K562 (cell line): ENCODE results near the gene SNX10. TPM values are rescaled to one million over a fixed set of nuclear protein-coding genes. Genes with fewer than 3 reads are reported as not detected.

Experiments used
- ATAC-seq: fragments of 200-7000 bp; cut with Tn5 transposase; 3 replicates; pipeline ENCODE4 v1.9.1; 2020; ENCODE audit warnings: moderate library complexity
- Bru-seq: library from RNA; stranded (reverse); fragments of 400-500 nt; gene quantifications from one replicate; lab custom pipeline; 2021; lab: Mats Ljungman, UMichigan
- BruChase-seq, 2 experiments: library from RNA; stranded (reverse); fragments of 400-500 nt; gene quantifications; one replicate each; lab custom pipeline; 2021; lab: Mats Ljungman, UMichigan
- BruUV-seq: library from RNA; stranded (reverse); fragments of 400-500 nt; replicated peaks from 2 replicates; lab custom pipeline; 2021; lab: Mats Ljungman, UMichigan
- CTCF ChIA-PET: fragments of 300-600 bp; formaldehyde crosslinking; extraction: SDS; loops from one replicate; lab custom pipeline; 2021; ENCODE audit warnings: low intra/inter-chr PET ratio; lab: Yijun Ruan, JAX
- POLR2A ChIA-PET: fragments of 300-600, 350-650 bp; sonication (Branson Sonifier 250); formaldehyde crosslinking; extraction: SDS; loops from one replicate; lab custom pipeline; 2021; ENCODE audit warnings: antibody characterized with exemption, inconsistent platforms; lab: Yijun Ruan, JAX
- DNase-seq, 4 experiments: peaks; one replicate each; pipeline versions ENCODE4 v3.0.0 to v3.0.0-alpha.2; 2011 to 2018; ENCODE audit warnings: low spot score in 3 of 4, mixed read lengths in 3 of 4; ENCODE audit errors: extremely low read depth in 1 of 4
- FAIRE-seq: peaks from 2 replicates; lab custom pipeline; 2011; peaks lifted over from hg19 to GRCh38; lab: Jason Lieb, UNC
- H2AFZ ChIP-seq: 2 replicates; pipeline ENCODE4 v1.6.0; 2011; ENCODE audit warnings: low read depth, low read length, control low read depth, inconsistent platforms
- H3K27ac ChIP-seq: fragments of 200-600 bp; 3 replicates; pipeline ENCODE4 v1.8.0; 2011; ENCODE audit warnings: low read depth, mild to moderate bottlenecking, control low read depth, inconsistent platforms, low read length, moderate library complexity, mixed read lengths; ENCODE audit errors: extremely low read depth
- H3K27me3 ChIP-seq, 2 experiments: fragments of 300-600 bp in 1 of 2; 2 replicates in 1 of 2; 3 replicates in 1 of 2; pipeline versions ENCODE4 v1.6.0 to v1.8.0; 2011; ENCODE audit warnings: inconsistent platforms in 2 of 2, low read length in 2 of 2, mild to moderate bottlenecking in 1 of 2, mixed read lengths in 1 of 2, moderate library complexity in 1 of 2; ENCODE audit not compliant: control insufficient read depth in 2 of 2, insufficient read depth in 2 of 2
- H3K36me3 ChIP-seq: fragments of 300-600 bp; 3 replicates; pipeline ENCODE4 v1.8.0; 2011; ENCODE audit warnings: mild to moderate bottlenecking, low read length, inconsistent platforms; ENCODE audit not compliant: control insufficient read depth, insufficient read depth
- H3K4me1 ChIP-seq, 2 experiments: fragments of 200-600 bp in 1 of 2; replicated peaks in 1 of 2; 2 replicates in 1 of 2; 3 replicates in 1 of 2; pipeline versions ENCODE4 v1.5.1 to v1.8.0; 2011; ENCODE audit warnings: inconsistent platforms in 2 of 2, low read length in 2 of 2, mild to moderate bottlenecking in 1 of 2, mixed read lengths in 1 of 2, moderate library complexity in 1 of 2; ENCODE audit not compliant: control insufficient read depth in 2 of 2, insufficient read depth in 2 of 2
- H3K4me2 ChIP-seq: 2 replicates; pipeline ENCODE4 v1.6.1; 2011; ENCODE audit warnings: low read length, control low read depth, inconsistent platforms, mixed read lengths; ENCODE audit not compliant: insufficient read depth
- H3K4me3 ChIP-seq: fragments of 200-600 bp; sonication (generic), shearing (Covaris generic); 2 replicates; pipeline ENCODE4 v1.5.1; 2016; ENCODE audit warnings: control low read depth, inconsistent platforms
- H3K79me2 ChIP-seq: fragments of 200-600 bp; 3 replicates; pipeline ENCODE4 v1.8.0; 2011; ENCODE audit warnings: low read length, inconsistent platforms; ENCODE audit not compliant: control insufficient read depth, insufficient read depth
- H3K9ac ChIP-seq, 2 experiments: 2 replicates each; pipeline versions ENCODE4 v1.6.0 to v1.6.1; 2011; ENCODE audit warnings: low read depth in 2 of 2, low read length in 2 of 2, control low read depth in 1 of 2, inconsistent platforms in 1 of 2, mild to moderate bottlenecking in 1 of 2, mixed read lengths in 1 of 2; ENCODE audit not compliant: insufficient read depth in 1 of 2
- H3K9me1 ChIP-seq: one replicate; pipeline ENCODE4 v1.6.0; 2011; ENCODE audit warnings: inconsistent platforms, mild to moderate bottlenecking, low read length, moderate library complexity; ENCODE audit not compliant: control insufficient read depth, insufficient read depth
- H3K9me3 ChIP-seq: replicated peaks from 2 replicates; pipeline ENCODE4 v1.5.1; 2011; ENCODE audit warnings: low read depth, low read length, inconsistent platforms; ENCODE audit not compliant: control insufficient read depth, insufficient read depth
- H4K20me1 ChIP-seq: replicated peaks from 2 replicates; pipeline ENCODE4 v1.6.1; 2011; ENCODE audit warnings: low read length, inconsistent platforms, mixed read lengths; ENCODE audit not compliant: control insufficient read depth, insufficient read depth
- ELF1 ChIP-seq: fragments of 200-800 bp; sonication (Bioruptor generic); IDR thresholded peaks from 2 replicates; pipeline ENCODE4 v1.6.1; 2016; ENCODE audit warnings: missing genetic modification characterization, missing compliant biosample characterization
- GABPB2 ChIP-seq: fragments of 250-450 bp; sonication (Bioruptor Pico); conservative IDR thresholded peaks from 2 replicates; pipeline ENCODE4 v1.5.1; 2021; ENCODE audit warnings: mild to moderate bottlenecking
- HNRNPH1 ChIP-seq: fragments of 200-400 bp; formaldehyde crosslinking; optimal IDR thresholded peaks from 2 replicates; pipeline ENCODE3; 2017; ENCODE audit warnings: low read depth, mild to moderate bottlenecking, low read length, moderate library complexity
- POLR2A ChIP-seq: fragments of 450-650 bp; conservative IDR thresholded peaks from 2 replicates; pipeline ENCODE4 v1.6.1; 2016
- RAD21 ChIP-seq, 2 experiments: fragments of 250-450 bp in 1 of 2; fragments of 450-650 bp in 1 of 2; sonication (Bioruptor Pico) in 1 of 2; formaldehyde crosslinking in 1 of 2; IDR thresholded peaks in 1 of 2; conservative IDR thresholded peaks in 1 of 2; 2 replicates each; pipeline versions ENCODE4 v1.4.0 to v1.8.0; 2020 to 2022; ENCODE audit warnings: mild to moderate bottlenecking in 2 of 2, moderate library complexity in 1 of 2
- SETDB1 ChIP-seq: IDR thresholded peaks from one replicate; pipeline ENCODE4 v1.6.1; 2012; ENCODE audit warnings: low read length, control low read depth, inconsistent platforms
- SPI1 ChIP-seq: IDR thresholded peaks from 2 replicates; pipeline ENCODE4 v1.6.1; 2011; ENCODE audit warnings: low read depth, low read length, control low read depth, borderline replicate concordance
- XRCC4 ChIP-seq: IDR thresholded peaks from one replicate; pipeline ENCODE4 v1.6.1; 2011; ENCODE audit not compliant: insufficient read depth, insufficient read length; ENCODE audit errors: extremely low read depth
- ZNF263 ChIP-seq: sonication (generic); formaldehyde crosslinking; IDR thresholded peaks from 2 replicates; pipeline ENCODE4 v1.8.0; 2022; ENCODE audit warnings: mild to moderate bottlenecking, missing genetic modification reagents, borderline replicate concordance
- WGBS: fragments of 100-300 bp; shearing (Covaris generic); methylation state at CpG from one replicate; pipeline ENCODE4 v1.1.6; 2016; ENCODE audit warnings: low coverage, mixed read lengths; ENCODE audit not compliant: insufficient coverage; ENCODE audit errors: missing lambda C conversion rate; 5-methylcytosine and 5-hydroxymethylcytosine counted together
- in situ Hi-C: fragments of 300-500 bp; cut with MboI; formaldehyde crosslinking; loops from 4 replicates; pipeline ENCODE4 v1.15.0; 2018; ENCODE audit warnings: inconsistent platforms, mixed read lengths
- intact Hi-C: fragments of 100-400 bp; cut with micrococcal nuclease; formaldehyde crosslinking; loops from 2 replicates; pipeline ENCODE4 v1.14.2; 2022
- long read RNA-seq, 3 experiments: library from polyadenylated mRNA in 2 of 3; library from RNA in 1 of 3; unstranded in 2 of 3; stranded (forward) in 1 of 3; transcript quantifications; one replicate each; pipeline ENCODE4 v2.0.0, GENCODE V29; 2019 to 2022
- polyA minus RNA-seq, 3 experiments: library from RNA; depleted of rRNA, polyadenylated mRNA; stranded (reverse); fragments of >200 nt; gene quantifications; 2 replicates each; pipeline ENCODE4 v1.2.3, GENCODE V29; 2011
- polyA plus RNA-seq, 8 experiments: library from polyadenylated mRNA; depleted of rRNA in 4 of 8; stranded (reverse) in 5 of 8; unstranded in 3 of 8; fragments of >200 nt; fragmentation: Nextera tagmentation in 2 of 8; fragmentation: Illumina TruSeq in 1 of 8; extraction: Ambion mirVana in 2 of 8; extraction: Trizol in 1 of 8; gene quantifications; 2 replicates each; pipeline versions ENCODE4 v1.2.1 to v1.2.3, GENCODE V29; 2011 to 2014; ENCODE audit warnings: inconsistent platforms in 1 of 8, missing spikeins in 1 of 8
- total RNA-seq, 7 experiments: library from RNA; depleted of rRNA in 6 of 7; stranded (reverse); fragments of >200 nt in 6 of 7; fragmentation: Illumina TruSeq in 2 of 7; extraction: Trizol in 2 of 7; gene quantifications; 2 replicates each; pipeline versions ENCODE4 v1.2.1 to v1.2.3, GENCODE V29; 2011 to 2021; ENCODE audit warnings: low replicate concordance in 1 of 7
- TF ChIP-seq, protein P1 (sequence below): sonication (generic); formaldehyde crosslinking; IDR thresholded peaks from 2 replicates; pipeline ENCODE4 v1.8.0; 2023; ENCODE audit warnings: mild to moderate bottlenecking, missing genetic modification reagents

The SNX10 gene
- total RNA-seq (2011; cell fraction: chromatin; rRNA removed; ENCODE audit: low replicate concordance), result 0.83 and 2.2 TPM in 2 replicates
- 0.33 and 0.66 TPM in 2 replicates for total RNA-seq (2011; cell fraction: nucleolus; rRNA removed)
- total RNA-seq (2011; cell fraction: nucleoplasm; rRNA removed), result 1.5 TPM in 2 replicates
- total RNA-seq (2014; rRNA removed) (6.2 and 7.9 TPM in 2 replicates), total RNA-seq (2014; rRNA removed; fragmentation: Illumina TruSeq; extraction: Trizol) (14.8 and 19.0 TPM in 2 replicates), total RNA-seq (2015; rRNA removed; fragmentation: Illumina TruSeq; extraction: Trizol) (13.8 and 16.5 TPM in 2 replicates), total RNA-seq (2021) (11.8 and 12.1 TPM in 2 replicates), polyA plus RNA-seq (2011; rRNA removed) (9.4 TPM in 2 replicates), polyA plus RNA-seq (2014; fragmentation: Illumina TruSeq; extraction: Trizol) (9.8 and 11.5 TPM in 2 replicates), polyA plus RNA-seq (2014; fragmentation: Nextera tagmentation; extraction: Ambion mirVana) (10 to 100 TPM; 10.9 to 12.4 TPM), polyA plus RNA-seq (2014; rRNA removed) (6.9 and 7.3 TPM in 2 replicates), polyA minus RNA-seq (2011; rRNA and poly(A)+ RNA removed) (7.5 and 8.5 TPM in 2 replicates), Bru-seq, nascent RNA (percentile 62 among the genes with signal in this experiment), BruChase-seq, experiment 1, labeled RNA remaining after a 2-hour chase (percentile 61 among the genes with signal in this experiment), BruChase-seq, experiment 2, labeled RNA remaining after a 6-hour chase (percentile 58 among the genes with signal in this experiment)
- polyA plus RNA-seq (2011; cell fraction: cytosol; rRNA removed), result 1.3 and 3.9 TPM in 2 replicates
- 1.3 and 3.7 TPM in 2 replicates for polyA plus RNA-seq (2011; cell fraction: nucleus; rRNA removed)
- polyA plus RNA-seq (2012), result 12.4 and 18.8 TPM in 2 replicates
- polyA minus RNA-seq (2011; cell fraction: cytosol; rRNA and poly(A)+ RNA removed), result 2.4 and 2.9 TPM in 2 replicates
- 1.1 and 2.6 TPM in 2 replicates for polyA minus RNA-seq (2011; cell fraction: nucleus; rRNA and poly(A)+ RNA removed)
- long read RNA-seq, experiment 1, transcript SNX10-201 (7 exons, 2,546 nt), result major isoform, 64 of 80 reads
- long read RNA-seq, experiment 1, partial matches to known transcripts, result 6 of 80 reads
- long read RNA-seq, experiment 1, other reads (novel, unspliced or antisense), result 8 of 80 reads
- long read RNA-seq, experiment 2, partial matches to known transcripts, result 0 of 2 reads
- long read RNA-seq, experiment 2, other reads (novel, unspliced or antisense), result 2 of 2 reads
- long read RNA-seq, experiment 3, transcript SNX10-201 (7 exons, 2,546 nt), result major isoform, 11 of 14 reads
- long read RNA-seq, experiment 3, partial matches to known transcripts, result 2 of 14 reads
- long read RNA-seq, experiment 3, other reads (novel, unspliced or antisense), result 1 of 14 reads

DNA sequence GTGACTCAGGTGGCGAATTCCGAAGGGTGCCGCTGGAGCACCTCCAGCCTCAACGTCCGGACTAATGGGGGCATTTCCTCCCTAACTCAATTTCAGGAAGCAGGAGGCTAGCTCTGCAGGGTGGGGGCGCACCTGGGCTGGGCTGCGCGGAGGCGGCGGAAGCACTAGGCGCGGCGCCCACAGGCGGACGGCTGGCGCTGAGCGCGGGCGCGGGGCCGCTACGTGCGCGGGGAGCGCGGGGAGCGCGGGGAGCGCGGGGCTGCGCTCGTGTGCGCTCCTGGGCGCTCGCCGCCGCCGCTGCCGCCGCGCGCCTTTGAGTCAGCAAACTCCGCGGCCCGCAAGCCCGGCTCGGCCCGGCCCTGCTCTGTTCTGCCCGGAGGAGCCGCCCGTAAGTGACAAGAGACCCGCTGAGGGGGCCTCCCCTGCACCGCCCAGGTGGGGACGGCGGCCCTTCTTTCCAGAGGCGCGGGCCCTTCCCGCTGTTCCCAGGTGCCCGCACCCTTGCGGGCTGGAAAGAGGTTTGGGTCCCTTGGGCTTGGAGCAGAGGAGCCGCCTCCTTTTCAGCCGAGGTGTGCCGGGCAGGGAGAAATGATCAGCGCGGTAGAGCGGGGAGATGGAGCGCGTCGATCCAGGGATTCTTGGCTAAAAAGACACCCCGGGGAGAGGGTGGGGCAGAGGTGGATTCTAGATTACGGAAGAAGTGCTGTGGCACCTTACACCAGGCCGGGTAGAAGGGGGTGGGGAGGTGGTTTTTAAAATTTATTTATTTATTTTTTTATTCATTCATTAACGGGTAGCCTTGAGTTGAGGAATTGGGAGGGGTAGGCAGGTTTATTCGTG lies at the start of gene SNX10:
TSS of gene SNX10 (plus strand) at position 164 of the 840 bp plus-strand sequence. CDS start 54,581 bp downstream, outside the sequence.
- Histone ChIP-seq H3K27me3 (no peaks in the 10 kb centered on the region), H3K4me1 (peaks cover 11 to 19% of the 10 kb centered on the region in 2 experiments), H3K27ac (peak within 1 kb of the TSS; percentile 71), H3K9me1 (no peaks in the 10 kb centered on the region), H2AFZ (peak within 1 kb of the TSS; percentile 95), H3K4me2 (peak within 1 kb of the TSS; percentile 84), H3K4me3 (peak within 1 kb of the TSS; percentile 85), H3K9me3 (no peaks in the 10 kb centered on the region), H3K36me3 (0 out of 3 replicates have a peak, but pooled peaks cover 2% of the 10 kb centered on the region), H3K79me2 (no peaks in the 10 kb centered on the region; the same call in 2 of the 3 replicates), H3K9ac (peak within 1 kb of the TSS; percentile 71 to 94), H4K20me1 (no peaks in the 10 kb centered on the region)
- CTCF ChIA-PET, result interaction anchor here (2.5 kb wide), 1 partner anchor 74 kb away, joined by 10 read pairs; no protein-coding TSS in a partner anchor
- DNase-seq (peak; percentile 73 to 89 (median 78)), FAIRE-seq (peak; percentile 58), ATAC-seq (peak; percentile 98)
- in situ Hi-C loops (loop anchor here (5.0 kb wide), 1 partner anchor 200 kb away; no protein-coding TSS in a partner anchor), intact Hi-C loops (loop anchor here (1.0 to 5.0 kb wide), 4 partner anchors 55 to 870 kb away; no protein-coding TSS in a partner anchor)
- POLR2A ChIA-PET, result interaction anchor here (0.6 to 1.7 kb wide), 7 partner anchors 12 to 140 kb away, joined by 3 to 7 read pairs (median 4); partner anchors contain the start of genes HNRNPA2B1 and NFE2L3
- no TSS peak for BruUV-seq
- under 1% methylated on average over 52 of the region's 74 CpGs for WGBS
- TF ChIP-seq POLR2A, result peak; percentile 61; the same call in 1 of the 2 replicates
- peak; percentile 51; the same call in 1 of the 2 replicates for TF ChIP-seq SPI1
- peak; percentile 74 for TF ChIP-seq ELF1
- TF ChIP-seq HNRNPH1, result no peak
- TF ChIP-seq, protein P1, sequence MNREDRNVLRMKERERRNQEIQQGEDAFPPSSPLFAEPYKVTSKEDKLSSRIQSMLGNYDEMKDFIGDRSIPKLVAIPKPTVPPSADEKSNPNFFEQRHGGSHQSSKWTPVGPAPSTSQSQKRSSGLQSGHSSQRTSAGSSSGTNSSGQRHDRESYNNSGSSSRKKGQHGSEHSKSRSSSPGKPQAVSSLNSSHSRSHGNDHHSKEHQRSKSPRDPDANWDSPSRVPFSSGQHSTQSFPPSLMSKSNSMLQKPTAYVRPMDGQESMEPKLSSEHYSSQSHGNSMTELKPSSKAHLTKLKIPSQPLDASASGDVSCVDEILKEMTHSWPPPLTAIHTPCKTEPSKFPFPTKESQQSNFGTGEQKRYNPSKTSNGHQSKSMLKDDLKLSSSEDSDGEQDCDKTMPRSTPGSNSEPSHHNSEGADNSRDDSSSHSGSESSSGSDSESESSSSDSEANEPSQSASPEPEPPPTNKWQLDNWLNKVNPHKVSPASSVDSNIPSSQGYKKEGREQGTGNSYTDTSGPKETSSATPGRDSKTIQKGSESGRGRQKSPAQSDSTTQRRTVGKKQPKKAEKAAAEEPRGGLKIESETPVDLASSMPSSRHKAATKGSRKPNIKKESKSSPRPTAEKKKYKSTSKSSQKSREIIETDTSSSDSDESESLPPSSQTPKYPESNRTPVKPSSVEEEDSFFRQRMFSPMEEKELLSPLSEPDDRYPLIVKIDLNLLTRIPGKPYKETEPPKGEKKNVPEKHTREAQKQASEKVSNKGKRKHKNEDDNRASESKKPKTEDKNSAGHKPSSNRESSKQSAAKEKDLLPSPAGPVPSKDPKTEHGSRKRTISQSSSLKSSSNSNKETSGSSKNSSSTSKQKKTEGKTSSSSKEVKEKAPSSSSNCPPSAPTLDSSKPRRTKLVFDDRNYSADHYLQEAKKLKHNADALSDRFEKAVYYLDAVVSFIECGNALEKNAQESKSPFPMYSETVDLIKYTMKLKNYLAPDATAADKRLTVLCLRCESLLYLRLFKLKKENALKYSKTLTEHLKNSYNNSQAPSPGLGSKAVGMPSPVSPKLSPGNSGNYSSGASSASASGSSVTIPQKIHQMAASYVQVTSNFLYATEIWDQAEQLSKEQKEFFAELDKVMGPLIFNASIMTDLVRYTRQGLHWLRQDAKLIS (CRISPR knock-in tag), result no peak
- TF ChIP-seq ZNF263 (CRISPR knock-in tag), result peak; percentile 73; the same call in 1 of the 2 replicates
- peak; percentile 61 to 76 for TF ChIP-seq RAD21 (CRISPR knock-in tag; conservative IDR thresholded peaks at IDR 0.05 in 1 of 2, IDR thresholded peaks at IDR 0.05 in 1 of 2)
- no peak for TF ChIP-seq SETDB1
- no peak for TF ChIP-seq GABPB2 (CRISPR knock-in tag)
- TF ChIP-seq XRCC4, result no peak
